Mammary epithelial cell (primary cell): ENCODE results near the gene CDH13.

Experiments used
- EZH2 ChIP-seq: IDR thresholded peaks from 2 replicates; pipeline ENCODE4 v1.6.1; 2012; ENCODE audit warnings: low read length, inconsistent platforms, borderline replicate concordance
- TF ChIP-seq, protein P1 (sequence below), 2 donors: IDR thresholded peaks in 1 of 2; conservative IDR thresholded peaks in 1 of 2; 2 replicates each; pipeline ENCODE4 v1.5.1; 2011 to 2012; ENCODE audit warnings: inconsistent platforms in 2 of 2, low read length in 2 of 2, mild to moderate bottlenecking in 2 of 2, control low read depth in 1 of 2, low read depth in 1 of 2; ENCODE audit not compliant: insufficient read depth in 1 of 2; ENCODE audit errors: extremely low read depth in 1 of 2

DNA sequence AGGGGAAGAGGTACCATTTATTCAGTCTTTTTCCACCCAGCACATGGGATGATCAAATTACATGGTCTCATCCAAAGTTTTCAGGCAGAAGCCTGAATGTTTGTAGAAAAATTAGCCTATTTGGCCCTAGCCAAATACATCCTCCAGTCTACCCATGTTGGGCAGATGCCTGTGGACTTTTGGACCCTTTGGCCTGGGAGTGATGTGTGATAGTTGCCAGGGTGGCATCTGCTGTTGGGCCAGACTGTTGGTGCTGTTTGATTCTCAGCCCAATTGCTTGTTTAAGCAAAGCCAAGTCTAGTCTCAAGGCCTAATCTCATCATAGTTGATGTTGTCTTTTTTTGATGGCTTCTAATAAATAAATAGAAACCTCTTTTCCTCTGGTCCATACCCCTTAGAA is 419.0 kb downstream of the CDH13 start:
- TF ChIP-seq, protein P1, sequence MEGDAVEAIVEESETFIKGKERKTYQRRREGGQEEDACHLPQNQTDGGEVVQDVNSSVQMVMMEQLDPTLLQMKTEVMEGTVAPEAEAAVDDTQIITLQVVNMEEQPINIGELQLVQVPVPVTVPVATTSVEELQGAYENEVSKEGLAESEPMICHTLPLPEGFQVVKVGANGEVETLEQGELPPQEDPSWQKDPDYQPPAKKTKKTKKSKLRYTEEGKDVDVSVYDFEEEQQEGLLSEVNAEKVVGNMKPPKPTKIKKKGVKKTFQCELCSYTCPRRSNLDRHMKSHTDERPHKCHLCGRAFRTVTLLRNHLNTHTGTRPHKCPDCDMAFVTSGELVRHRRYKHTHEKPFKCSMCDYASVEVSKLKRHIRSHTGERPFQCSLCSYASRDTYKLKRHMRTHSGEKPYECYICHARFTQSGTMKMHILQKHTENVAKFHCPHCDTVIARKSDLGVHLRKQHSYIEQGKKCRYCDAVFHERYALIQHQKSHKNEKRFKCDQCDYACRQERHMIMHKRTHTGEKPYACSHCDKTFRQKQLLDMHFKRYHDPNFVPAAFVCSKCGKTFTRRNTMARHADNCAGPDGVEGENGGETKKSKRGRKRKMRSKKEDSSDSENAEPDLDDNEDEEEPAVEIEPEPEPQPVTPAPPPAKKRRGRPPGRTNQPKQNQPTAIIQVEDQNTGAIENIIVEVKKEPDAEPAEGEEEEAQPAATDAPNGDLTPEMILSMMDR (conservative IDR thresholded peaks at IDR 0.05 in 1 of 2, IDR thresholded peaks at IDR 0.05 in 1 of 2; ENCODE audit: extremely low read depth in 1 of 2, insufficient read depth in 1 of 2, low read depth in 1 of 2, low read length in 2 of 2): no peak
- TF ChIP-seq EZH2: no peak
